Fibroblast of lung (primary cell): ENCODE data around the gene BAG5. TPM values are rescaled to one million over a fixed set of nuclear protein-coding genes. Genes with fewer than 3 reads are reported as not detected.

Source experiments
- DNase-seq, 2 donors: peaks; one replicate each; pipeline versions ENCODE4 v3.0.0 to v3.0.0-alpha.2; 2010; ENCODE audit warnings: low read depth in 2 of 2
- H2AFZ ChIP-seq: 2 replicates; pipeline ENCODE4 v1.5.1; 2012; ENCODE audit warnings: low read length, control low read depth, inconsistent platforms
- H3K27ac ChIP-seq: 2 replicates; pipeline ENCODE4 v1.5.1; 2011; ENCODE audit warnings: low read length, control low read depth; ENCODE audit not compliant: insufficient read depth
- H3K27me3 ChIP-seq: 2 replicates; pipeline ENCODE4 v1.5.1; 2011; ENCODE audit warnings: mild to moderate bottlenecking, low read length; ENCODE audit not compliant: control insufficient read depth, insufficient read depth
- H3K36me3 ChIP-seq: 2 replicates; pipeline ENCODE4 v1.5.1; 2011; ENCODE audit warnings: low read length; ENCODE audit not compliant: control insufficient read depth, insufficient read depth
- H3K4me1 ChIP-seq: 2 replicates; pipeline ENCODE4 v1.5.1; 2011; ENCODE audit warnings: low read length; ENCODE audit not compliant: control insufficient read depth, insufficient read depth; ENCODE audit errors: extremely low read depth
- H3K4me2 ChIP-seq: 2 replicates; pipeline ENCODE4 v1.5.1; 2011; ENCODE audit warnings: low read length, control low read depth; ENCODE audit not compliant: insufficient read depth; ENCODE audit errors: extremely low read depth
- H3K4me3 ChIP-seq, 4 experiments: fragments of 200-600 bp in 1 of 4; sonication (generic) in 1 of 4; replicated peaks in 1 of 4; 2 replicates each; pipeline ENCODE4 v1.5.1; 2011 to 2016; ENCODE audit warnings: low read length in 4 of 4, low read depth in 3 of 4, mild to moderate bottlenecking in 3 of 4, control low read depth in 2 of 4, inconsistent platforms in 1 of 4, mixed read lengths in 1 of 4; ENCODE audit not compliant: insufficient read depth in 1 of 4; ENCODE audit errors: control extremely low read depth in 1 of 4
- H3K79me2 ChIP-seq: 2 replicates; pipeline ENCODE4 v1.5.1; 2012; ENCODE audit warnings: mild to moderate bottlenecking, low read length, inconsistent platforms; ENCODE audit not compliant: control insufficient read depth, insufficient read depth
- H3K9ac ChIP-seq: 2 replicates; pipeline ENCODE4 v1.5.1; 2011; ENCODE audit warnings: mild to moderate bottlenecking, low read length, control low read depth; ENCODE audit not compliant: insufficient read depth
- H3K9me3 ChIP-seq: 2 replicates; pipeline ENCODE4 v1.5.1; 2012; ENCODE audit warnings: low read depth, low read length; ENCODE audit not compliant: control insufficient read depth, insufficient read depth
- H4K20me1 ChIP-seq: 2 replicates; pipeline ENCODE4 v1.5.1; 2011; ENCODE audit warnings: low read length; ENCODE audit not compliant: control insufficient read depth, insufficient read depth; ENCODE audit errors: extremely low read depth
- EZH2 ChIP-seq: IDR thresholded peaks from 2 replicates; pipeline ENCODE4 v1.5.1; 2012; ENCODE audit warnings: low read length, control low read depth, mild to moderate bottlenecking; ENCODE audit errors: missing control alignments
- polyA plus RNA-seq, 2 donors: library from polyadenylated mRNA; depleted of rRNA in 1 of 2; stranded (reverse) in 1 of 2; unstranded in 1 of 2; fragments of >200 nt; gene quantifications; 2 replicates each; pipeline ENCODE4 v1.2.1, GENCODE V29; 2011 to 2012; ENCODE audit warnings: missing spikeins in 1 of 2
- total RNA-seq: library from RNA; depleted of rRNA; stranded (reverse); fragments of >200 nt; gene quantifications from 2 replicates; pipeline ENCODE4 v1.2.1, GENCODE V29; 2014
- TF ChIP-seq, protein P1 (sequence below), 2 donors: IDR thresholded peaks in 1 of 2; conservative IDR thresholded peaks in 1 of 2; 1 replicate in 1 of 2; 2 replicates in 1 of 2; pipeline ENCODE4 v1.5.1; 2011 to 2012; ENCODE audit warnings: low read length in 2 of 2, control low read depth in 1 of 2, inconsistent platforms in 1 of 2, low read depth in 1 of 2, mild to moderate bottlenecking in 1 of 2

BAG5 gene
- total and polyA plus RNA-seq, 2 donors (not counting 1 experiment from before 2014, with no cell fraction given), result 14.9 to 25.8 TPM

DNA sequence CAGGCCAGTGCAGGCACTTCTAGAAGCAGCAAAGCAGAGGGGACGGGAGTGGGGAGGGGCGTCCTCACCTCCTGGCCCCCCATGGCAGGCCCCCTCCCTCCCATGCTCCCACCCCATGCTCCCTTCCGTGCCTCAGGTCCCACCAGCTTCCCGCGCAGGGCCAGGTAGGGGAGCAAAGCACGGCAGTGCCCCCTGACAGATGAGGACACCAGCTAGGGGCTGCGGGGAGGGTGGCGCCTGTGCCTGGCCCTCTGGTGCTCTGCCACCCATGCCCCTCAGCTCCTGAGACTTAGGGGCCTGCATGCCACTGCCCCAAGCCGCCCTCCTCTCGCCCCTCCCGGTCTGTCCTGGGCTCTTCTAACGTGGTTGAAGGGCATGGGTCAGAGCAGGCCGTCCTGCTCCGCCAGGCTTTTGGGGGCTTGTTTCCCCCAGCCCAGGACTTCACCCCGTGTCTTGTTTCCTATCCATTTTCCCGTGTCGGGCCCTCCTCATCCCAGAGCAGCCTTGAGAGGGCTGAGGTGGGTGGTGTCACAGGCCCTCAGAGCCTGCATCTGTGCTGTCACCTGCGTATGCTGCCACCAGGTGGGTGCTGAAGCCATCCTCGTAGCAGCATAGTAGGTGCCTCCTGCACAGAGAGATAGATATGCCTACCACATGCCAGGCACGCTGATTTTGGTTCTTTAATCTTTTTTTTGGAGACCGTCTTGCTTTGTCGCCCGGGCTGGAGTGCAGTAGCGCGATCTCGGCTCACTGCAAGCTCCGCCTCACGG lies 23.2 kb downstream of the BAG5 start:
- Histone ChIP-seq H3K79me2 (no peaks in the 10 kb centered on the region), H3K27me3 (no peaks in the 10 kb centered on the region), H3K4me2 (no peak overlapping the region), H2AFZ (no peak overlapping the region), H3K4me1 (peaks cover 46% of the 10 kb centered on the region), H3K36me3 (peaks cover 5% of the 10 kb centered on the region), H3K9ac (no peak overlapping the region), H4K20me1 (no peaks in the 10 kb centered on the region), H3K4me3 (no peak overlapping the region), H3K27ac (no peak overlapping the region), H3K9me3 (no peaks in the 10 kb centered on the region)
- TF ChIP-seq EZH2, result no peak
- TF ChIP-seq, protein P1, sequence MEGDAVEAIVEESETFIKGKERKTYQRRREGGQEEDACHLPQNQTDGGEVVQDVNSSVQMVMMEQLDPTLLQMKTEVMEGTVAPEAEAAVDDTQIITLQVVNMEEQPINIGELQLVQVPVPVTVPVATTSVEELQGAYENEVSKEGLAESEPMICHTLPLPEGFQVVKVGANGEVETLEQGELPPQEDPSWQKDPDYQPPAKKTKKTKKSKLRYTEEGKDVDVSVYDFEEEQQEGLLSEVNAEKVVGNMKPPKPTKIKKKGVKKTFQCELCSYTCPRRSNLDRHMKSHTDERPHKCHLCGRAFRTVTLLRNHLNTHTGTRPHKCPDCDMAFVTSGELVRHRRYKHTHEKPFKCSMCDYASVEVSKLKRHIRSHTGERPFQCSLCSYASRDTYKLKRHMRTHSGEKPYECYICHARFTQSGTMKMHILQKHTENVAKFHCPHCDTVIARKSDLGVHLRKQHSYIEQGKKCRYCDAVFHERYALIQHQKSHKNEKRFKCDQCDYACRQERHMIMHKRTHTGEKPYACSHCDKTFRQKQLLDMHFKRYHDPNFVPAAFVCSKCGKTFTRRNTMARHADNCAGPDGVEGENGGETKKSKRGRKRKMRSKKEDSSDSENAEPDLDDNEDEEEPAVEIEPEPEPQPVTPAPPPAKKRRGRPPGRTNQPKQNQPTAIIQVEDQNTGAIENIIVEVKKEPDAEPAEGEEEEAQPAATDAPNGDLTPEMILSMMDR (conservative IDR thresholded peaks at IDR 0.05 in 1 of 2, IDR thresholded peaks at IDR 0.05 in 1 of 2; ENCODE audit: low read depth in 1 of 2, low read length in 2 of 2), result no peak
- no peak for DNase-seq

DNA sequence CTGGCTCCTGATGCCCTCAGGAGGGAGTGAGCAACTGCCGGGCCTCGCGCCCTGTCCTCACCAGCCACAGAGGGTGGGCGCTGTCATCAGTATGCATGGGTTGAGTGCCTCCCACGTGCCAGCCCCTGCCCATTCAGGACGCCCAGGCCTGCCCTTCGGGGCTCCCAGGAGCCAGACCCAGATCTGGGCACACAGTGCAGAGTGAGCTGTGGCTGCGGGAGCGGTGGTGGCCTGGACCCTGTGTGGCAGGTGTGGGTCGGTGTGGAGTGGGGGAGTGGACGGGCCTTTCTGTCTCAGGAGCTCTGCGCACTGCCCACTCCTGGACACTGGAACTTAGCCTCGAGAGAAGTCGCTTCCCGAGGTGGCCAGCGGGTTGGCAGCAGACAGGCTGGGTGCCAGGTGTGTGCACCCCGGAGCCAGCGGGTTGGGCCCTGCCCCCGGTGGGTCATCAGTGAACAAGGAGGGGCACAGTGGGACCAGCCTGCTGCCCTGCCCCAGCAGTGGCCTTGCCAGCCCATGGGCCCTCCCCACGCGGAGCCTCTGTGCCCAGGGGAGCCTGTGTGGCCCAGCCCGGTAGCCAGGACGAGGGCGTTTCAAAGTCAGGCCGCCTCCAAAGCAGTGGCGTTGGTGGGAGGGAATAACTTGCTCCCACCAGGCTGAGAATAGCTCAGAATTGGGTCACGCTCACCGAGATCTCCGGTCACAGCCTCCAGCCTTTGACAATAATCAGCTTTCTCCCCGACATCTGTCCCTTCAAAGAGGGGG lies 24.0 kb downstream of the BAG5 start:
- peaks cover 39% of the 10 kb centered on the region for H3K4me1 ChIP-seq
- H3K27ac ChIP-seq, result no peak overlapping the region

More for the DNA sequence above, 24.0 kb downstream of the BAG5 start:
- Histone ChIP-seq H3K4me2 (no peak overlapping the region), H4K20me1 (no peaks in the 10 kb centered on the region), H3K79me2 (no peaks in the 10 kb centered on the region), H2AFZ (no peak overlapping the region), H3K36me3 (peaks cover 5% of the 10 kb centered on the region), H3K9me3 (no peaks in the 10 kb centered on the region), H3K4me3 (no peak overlapping the region), H3K27me3 (no peaks in the 10 kb centered on the region), H3K9ac (no peak overlapping the region)
- DNase-seq, result no peak
- TF ChIP-seq, protein P1 (conservative IDR thresholded peaks at IDR 0.05 in 1 of 2, IDR thresholded peaks at IDR 0.05 in 1 of 2; ENCODE audit: low read depth in 1 of 2, low read length in 2 of 2), result no peak
- no peak for TF ChIP-seq EZH2
